ENCODE measurements around the gene ITGA5. TPM values are rescaled to one million over a fixed set of nuclear protein-coding genes. Genes with fewer than 3 reads are reported as not detected.

ITGA5 gene
- total RNA-seq, 1 donor from 2014 or later = 20.1 TPM

GRCh38 chr12:54394986-54395385 is 24.1 kb downstream of the ITGA5 start:
- no peaks in the 10 kb centered on the region for H3K9me3 Mint-ChIP-seq
- peaks cover 19% of the 10 kb centered on the region for H3K4me1 Mint-ChIP-seq
- H3K27ac Mint-ChIP-seq (ENCODE audit: unreplicated experiment) = no peak overlapping the region
- peaks cover 3% of the 10 kb centered on the region for H3K27me3 Mint-ChIP-seq (ENCODE audit: low read depth)
- no peak overlapping the region for H3K4me3 Mint-ChIP-seq
- no peak for DNase-seq (ENCODE audit: low read depth, low spot score)
- no peak for TF ChIP-seq CTCF (conservative IDR thresholded peaks at IDR 0.05)
- peaks cover 2% of the 10 kb centered on the region for H3K36me3 Mint-ChIP-seq (ENCODE audit: low read depth)

GRCh38 chr12:54394281-54394719 is 24.8 kb downstream of the ITGA5 start:
- Mint-ChIP-seq H3K4me1 (peaks cover 25% of the 10 kb centered on the region), H3K27me3 (ENCODE audit: low read depth) (peaks cover 3% of the 10 kb centered on the region), H3K36me3 (ENCODE audit: low read depth) (peaks cover 2% of the 10 kb centered on the region), H3K9me3 (no peaks in the 10 kb centered on the region), H3K27ac (ENCODE audit: unreplicated experiment) (no peak overlapping the region), H3K4me3 (peak overlapping the region; percentile 78)
- TF ChIP-seq CTCF (conservative IDR thresholded peaks at IDR 0.05) = peak; percentile 79
- DNase-seq (ENCODE audit: low read depth, low spot score) = peak; percentile 60

- Mint-ChIP-seq H3K4me3 (peak overlapping the region; percentile 78), H3K27me3 (ENCODE audit: low read depth) (peaks cover 3% of the 10 kb centered on the region), H3K36me3 (ENCODE audit: low read depth) (peaks cover 2% of the 10 kb centered on the region), H3K4me1 (peaks cover 25% of the 10 kb centered on the region), H3K9me3 (no peaks in the 10 kb centered on the region), H3K27ac (ENCODE audit: unreplicated experiment) (no peak overlapping the region)
- TF ChIP-seq CTCF (conservative IDR thresholded peaks at IDR 0.05) = no peak
- no peak for DNase-seq (ENCODE audit: low read depth, low spot score)
Measured at GRCh38 chr12:54393743-54394142, 25.3 kb downstream of the ITGA5 start.

GRCh38 chr12:54393207-54393609 is 25.9 kb downstream of the ITGA5 start:
- H3K36me3 Mint-ChIP-seq (ENCODE audit: low read depth) = peaks cover 2% of the 10 kb centered on the region
- H3K27me3 Mint-ChIP-seq (ENCODE audit: low read depth) = peaks cover 3% of the 10 kb centered on the region
- peaks cover 29% of the 10 kb centered on the region for H3K4me1 Mint-ChIP-seq
- no peaks in the 10 kb centered on the region for H3K9me3 Mint-ChIP-seq
- H3K4me3 Mint-ChIP-seq = peak overlapping the region; percentile 27
- DNase-seq (ENCODE audit: low read depth, low spot score) = no peak
- H3K27ac Mint-ChIP-seq (ENCODE audit: unreplicated experiment) = no peak overlapping the region
- no peak for TF ChIP-seq CTCF (conservative IDR thresholded peaks at IDR 0.05)

GRCh38 chr12:54392485-54393206 is 26.4 kb downstream of the ITGA5 start:
- Mint-ChIP-seq H3K9me3 (no peaks in the 10 kb centered on the region), H3K27me3 (ENCODE audit: low read depth) (peaks cover 3% of the 10 kb centered on the region), H3K4me3 (peak overlapping the region; percentile 54), H3K4me1 (peaks cover 32% of the 10 kb centered on the region), H3K36me3 (ENCODE audit: low read depth) (peaks cover 2% of the 10 kb centered on the region), H3K27ac (ENCODE audit: unreplicated experiment) (no peak overlapping the region)
- no peak for DNase-seq (ENCODE audit: low read depth, low spot score)
- no peak for TF ChIP-seq CTCF (conservative IDR thresholded peaks at IDR 0.05)
